Ishikawa (cell line): ENCODE data around the gene LCE3C.

Source experiments
- CEBPB ChIP-seq: IDR thresholded peaks from 2 replicates; pipeline ENCODE4 v1.6.1; 2012
- EGR1 ChIP-seq: IDR thresholded peaks from 2 replicates; pipeline ENCODE4 v1.6.1; 2012
- FOXM1 ChIP-seq: IDR thresholded peaks from 2 replicates; pipeline ENCODE4 v1.6.1; 2012; ENCODE audit warnings: low read depth, borderline replicate concordance
- RAD21 ChIP-seq: IDR thresholded peaks from 2 replicates; pipeline ENCODE4 v1.6.1; 2012; ENCODE audit warnings: low read depth
- TCF12 ChIP-seq: IDR thresholded peaks from 2 replicates; pipeline ENCODE4 v1.6.1; 2012; ENCODE audit warnings: low read depth
- YY1 ChIP-seq: IDR thresholded peaks from 2 replicates; pipeline ENCODE4 v1.6.1; 2012; ENCODE audit warnings: low read depth
- ZBTB7A ChIP-seq: IDR thresholded peaks from 2 replicates; pipeline ENCODE4 v1.6.1; 2012; ENCODE audit warnings: low read depth
- TF ChIP-seq, protein P1 (sequence below): IDR thresholded peaks from 2 replicates; pipeline ENCODE4 v1.6.1; 2012
- TF ChIP-seq, protein P2 (sequence below): IDR thresholded peaks from 2 replicates; pipeline ENCODE4 v1.6.1; 2012
- TF ChIP-seq, protein P3 (sequence below): IDR thresholded peaks from 2 replicates; pipeline ENCODE4 v1.6.1; 2012; ENCODE audit warnings: low read depth, mild to moderate bottlenecking

The LCE3C gene

GRCh38 chr1:152646656-152647055 lies 46.6 kb downstream of the LCE3C start:
- TF ChIP-seq ZBTB7A (no peak), FOXM1 (no peak), EGR1 (no peak), RAD21 (no peak), TCF12 (no peak), CEBPB (no peak), YY1 (no peak)
- TF ChIP-seq, protein P1, sequence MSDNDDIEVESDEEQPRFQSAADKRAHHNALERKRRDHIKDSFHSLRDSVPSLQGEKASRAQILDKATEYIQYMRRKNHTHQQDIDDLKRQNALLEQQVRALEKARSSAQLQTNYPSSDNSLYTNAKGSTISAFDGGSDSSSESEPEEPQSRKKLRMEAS = no peak
- TF ChIP-seq, protein P2, sequence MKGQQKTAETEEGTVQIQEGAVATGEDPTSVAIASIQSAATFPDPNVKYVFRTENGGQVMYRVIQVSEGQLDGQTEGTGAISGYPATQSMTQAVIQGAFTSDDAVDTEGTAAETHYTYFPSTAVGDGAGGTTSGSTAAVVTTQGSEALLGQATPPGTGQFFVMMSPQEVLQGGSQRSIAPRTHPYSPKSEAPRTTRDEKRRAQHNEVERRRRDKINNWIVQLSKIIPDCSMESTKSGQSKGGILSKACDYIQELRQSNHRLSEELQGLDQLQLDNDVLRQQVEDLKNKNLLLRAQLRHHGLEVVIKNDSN = no peak
- TF ChIP-seq, protein P3, sequence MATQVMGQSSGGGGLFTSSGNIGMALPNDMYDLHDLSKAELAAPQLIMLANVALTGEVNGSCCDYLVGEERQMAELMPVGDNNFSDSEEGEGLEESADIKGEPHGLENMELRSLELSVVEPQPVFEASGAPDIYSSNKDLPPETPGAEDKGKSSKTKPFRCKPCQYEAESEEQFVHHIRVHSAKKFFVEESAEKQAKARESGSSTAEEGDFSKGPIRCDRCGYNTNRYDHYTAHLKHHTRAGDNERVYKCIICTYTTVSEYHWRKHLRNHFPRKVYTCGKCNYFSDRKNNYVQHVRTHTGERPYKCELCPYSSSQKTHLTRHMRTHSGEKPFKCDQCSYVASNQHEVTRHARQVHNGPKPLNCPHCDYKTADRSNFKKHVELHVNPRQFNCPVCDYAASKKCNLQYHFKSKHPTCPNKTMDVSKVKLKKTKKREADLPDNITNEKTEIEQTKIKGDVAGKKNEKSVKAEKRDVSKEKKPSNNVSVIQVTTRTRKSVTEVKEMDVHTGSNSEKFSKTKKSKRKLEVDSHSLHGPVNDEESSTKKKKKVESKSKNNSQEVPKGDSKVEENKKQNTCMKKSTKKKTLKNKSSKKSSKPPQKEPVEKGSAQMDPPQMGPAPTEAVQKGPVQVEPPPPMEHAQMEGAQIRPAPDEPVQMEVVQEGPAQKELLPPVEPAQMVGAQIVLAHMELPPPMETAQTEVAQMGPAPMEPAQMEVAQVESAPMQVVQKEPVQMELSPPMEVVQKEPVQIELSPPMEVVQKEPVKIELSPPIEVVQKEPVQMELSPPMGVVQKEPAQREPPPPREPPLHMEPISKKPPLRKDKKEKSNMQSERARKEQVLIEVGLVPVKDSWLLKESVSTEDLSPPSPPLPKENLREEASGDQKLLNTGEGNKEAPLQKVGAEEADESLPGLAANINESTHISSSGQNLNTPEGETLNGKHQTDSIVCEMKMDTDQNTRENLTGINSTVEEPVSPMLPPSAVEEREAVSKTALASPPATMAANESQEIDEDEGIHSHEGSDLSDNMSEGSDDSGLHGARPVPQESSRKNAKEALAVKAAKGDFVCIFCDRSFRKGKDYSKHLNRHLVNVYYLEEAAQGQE = no peak
